GM18526 (cell line): ENCODE data around the gene MLEC.

Experiments used
- POLR2A ChIP-seq: IDR thresholded peaks from 3 replicates; pipeline ENCODE4 v1.6.1; 2011; ENCODE audit not compliant: insufficient read length; ENCODE audit errors: extremely low read depth

Gene MLEC

DNA sequence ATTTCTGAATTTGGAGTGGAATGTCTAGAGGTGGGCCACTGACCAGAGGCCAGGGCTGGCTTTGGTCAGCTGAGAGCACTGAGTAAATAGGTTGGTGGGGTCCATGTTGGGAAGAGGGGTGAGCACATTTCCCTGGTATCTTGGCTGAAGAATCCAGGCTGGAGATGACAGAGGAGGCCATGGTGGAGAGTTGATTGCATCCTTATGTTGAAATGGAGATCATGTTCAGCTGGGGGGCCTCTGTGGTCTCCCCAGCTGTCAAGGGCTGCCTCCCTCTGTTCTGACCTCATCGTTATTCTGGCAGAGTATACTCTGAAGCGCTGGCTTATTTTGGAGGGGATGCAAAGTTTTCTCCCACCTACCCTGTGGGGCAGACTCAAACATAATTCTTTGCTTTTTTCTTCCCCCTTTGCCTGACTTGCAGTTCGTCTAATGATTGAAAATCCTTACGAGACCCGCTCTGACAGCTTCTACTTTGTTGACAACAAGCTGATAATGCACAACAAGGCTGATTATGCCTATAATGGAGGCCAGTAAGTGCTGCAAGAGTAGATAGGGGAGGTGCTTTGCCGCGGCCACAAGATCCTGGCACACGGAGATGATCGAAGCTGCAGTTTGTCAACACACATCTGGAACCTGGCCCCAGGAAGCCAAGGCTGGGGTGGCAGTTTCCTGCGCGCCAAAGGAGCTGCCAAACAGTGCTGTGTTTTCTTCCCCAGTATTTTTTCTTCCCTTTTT is 32.7 kb downstream of the MLEC start:
- TF ChIP-seq POLR2A = no peak

DNA sequence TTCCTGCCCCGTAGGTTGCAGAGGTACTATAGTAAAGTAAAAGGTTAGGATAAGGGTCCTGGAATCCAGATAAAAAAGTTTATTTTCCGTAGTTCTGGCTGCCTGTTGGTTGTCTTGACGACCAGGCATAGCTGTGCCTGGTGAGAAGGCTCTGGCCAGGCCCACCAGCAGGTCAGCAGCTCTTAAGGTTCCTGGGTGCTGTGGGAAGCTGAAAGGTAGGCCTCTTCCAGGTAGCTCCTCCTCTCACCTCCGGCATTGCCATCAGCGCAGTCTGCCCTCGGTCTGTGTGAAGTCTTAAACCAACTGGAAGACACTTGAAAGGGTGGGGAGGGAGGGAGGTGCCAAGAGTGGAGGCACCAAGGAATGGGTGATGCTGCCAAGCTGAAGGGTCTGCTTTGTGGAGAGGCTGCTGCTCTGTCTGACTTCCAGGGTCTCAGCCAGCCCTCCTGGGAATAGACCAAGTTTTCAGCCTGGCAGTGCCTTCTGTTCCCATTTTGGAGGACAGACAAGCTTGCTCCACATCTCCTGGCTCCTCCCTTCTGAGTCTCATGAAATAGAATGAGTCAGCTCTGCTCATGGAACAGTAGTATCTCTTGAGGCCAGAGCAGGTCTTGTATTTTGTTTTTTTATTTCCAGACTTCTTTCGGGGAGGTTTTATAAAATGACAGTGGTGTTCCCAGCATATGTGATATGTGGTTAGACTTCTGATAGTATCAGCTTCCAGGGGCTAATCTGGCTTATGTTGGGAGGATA is 33.5 kb downstream of the MLEC start:
- TF ChIP-seq POLR2A = no peak

DNA sequence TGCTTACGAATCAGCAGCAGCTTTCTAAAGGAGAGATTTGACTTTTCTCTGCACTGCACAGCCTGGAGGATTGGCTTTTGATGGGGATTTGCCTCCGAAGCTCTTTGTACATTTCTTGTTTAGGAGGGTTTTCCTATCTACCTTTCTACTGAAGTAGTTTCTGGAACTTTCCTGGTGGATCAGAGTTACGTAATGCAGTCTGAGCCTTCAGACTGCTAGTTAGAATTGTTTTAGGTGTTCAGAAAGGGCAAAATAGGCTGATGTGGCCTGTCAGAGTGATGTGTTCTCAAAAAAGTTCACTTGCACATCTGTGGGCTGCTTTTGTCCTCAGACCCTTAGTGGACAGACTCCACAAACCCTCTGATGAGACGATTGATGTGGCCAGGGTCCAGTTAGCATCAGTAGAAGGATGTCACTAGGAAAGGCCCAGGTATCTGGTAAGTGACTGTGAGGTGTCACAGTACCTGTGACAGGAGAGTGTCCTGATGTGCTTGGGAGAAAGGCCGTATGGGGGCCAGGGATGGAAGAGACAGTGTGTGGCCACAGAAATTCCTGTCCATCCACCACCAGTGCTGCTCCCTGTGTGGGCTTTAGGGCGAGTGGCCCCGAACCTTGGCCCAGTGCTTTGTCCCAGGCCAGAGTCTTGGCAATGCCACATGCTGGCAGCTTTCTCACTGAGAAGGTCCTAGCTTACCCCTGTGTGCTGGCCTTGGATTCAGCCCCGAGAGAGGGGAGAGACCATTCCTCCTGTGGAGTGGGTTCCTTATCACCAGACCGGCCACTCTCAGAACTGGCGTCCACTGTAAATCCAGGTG is 34.2 kb downstream of the MLEC start:
- TF ChIP-seq POLR2A = no peak

DNA sequence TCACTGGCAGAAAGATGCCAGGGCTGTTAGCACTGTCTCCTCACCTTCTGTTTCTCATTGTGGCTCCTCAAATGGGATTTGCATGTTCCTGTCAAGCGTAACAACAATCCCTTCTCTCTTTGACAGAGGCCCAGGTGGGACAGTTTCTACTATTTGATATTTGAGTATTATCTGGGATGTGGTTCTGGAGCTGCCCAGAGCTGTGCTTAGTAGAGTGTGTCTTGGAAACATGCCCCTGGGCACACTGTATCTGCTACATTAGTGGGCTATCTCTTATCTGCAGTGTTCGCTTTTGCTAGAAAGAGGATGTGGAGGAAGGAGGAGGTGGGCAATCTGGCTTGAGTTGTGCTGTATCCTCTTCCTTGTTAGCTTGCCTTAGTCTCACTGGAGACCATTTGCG is 34.9 kb downstream of the MLEC start:
- no peak for TF ChIP-seq POLR2A

DNA sequence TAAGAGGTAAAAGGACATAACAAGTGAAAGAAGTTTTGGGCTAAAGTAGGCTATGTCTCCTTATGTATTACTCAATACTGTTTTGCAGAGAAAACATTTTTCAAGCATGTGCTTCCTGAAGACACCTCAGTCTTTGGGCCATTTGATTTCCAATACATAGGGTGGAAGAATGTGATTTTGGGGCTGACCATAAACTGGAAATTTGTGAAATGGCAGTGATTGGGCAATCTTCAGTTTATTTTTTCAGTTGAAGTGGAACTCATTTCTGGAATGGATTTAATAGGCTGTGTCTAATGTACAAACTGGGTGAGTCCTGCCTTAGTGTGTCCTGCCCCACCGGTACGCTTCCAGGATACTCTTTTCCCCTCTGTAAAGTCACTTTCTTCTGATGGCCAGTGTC is 35.8 kb downstream of the MLEC start:
- TF ChIP-seq POLR2A = no peak

DNA sequence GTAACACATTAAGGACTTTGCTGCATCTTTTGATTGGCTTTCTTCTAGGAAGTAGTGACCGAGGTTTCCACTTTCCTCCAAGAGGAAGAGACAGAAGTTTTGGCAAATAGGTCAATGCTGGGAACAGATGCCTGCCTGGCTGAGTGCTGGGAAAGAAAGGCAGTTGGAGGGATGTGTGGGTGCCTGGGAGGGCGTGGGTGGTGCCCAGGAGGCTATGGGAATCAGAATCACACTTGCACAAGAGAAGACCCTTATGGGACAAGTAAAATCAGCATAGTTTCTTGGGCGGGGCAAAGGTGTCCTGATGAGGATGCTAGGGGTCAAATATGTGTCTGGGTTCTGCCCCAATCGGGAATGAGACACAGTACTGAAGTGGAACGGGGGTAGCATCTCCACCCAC is 37.8 kb downstream of the MLEC start:
- no peak for TF ChIP-seq POLR2A

DNA sequence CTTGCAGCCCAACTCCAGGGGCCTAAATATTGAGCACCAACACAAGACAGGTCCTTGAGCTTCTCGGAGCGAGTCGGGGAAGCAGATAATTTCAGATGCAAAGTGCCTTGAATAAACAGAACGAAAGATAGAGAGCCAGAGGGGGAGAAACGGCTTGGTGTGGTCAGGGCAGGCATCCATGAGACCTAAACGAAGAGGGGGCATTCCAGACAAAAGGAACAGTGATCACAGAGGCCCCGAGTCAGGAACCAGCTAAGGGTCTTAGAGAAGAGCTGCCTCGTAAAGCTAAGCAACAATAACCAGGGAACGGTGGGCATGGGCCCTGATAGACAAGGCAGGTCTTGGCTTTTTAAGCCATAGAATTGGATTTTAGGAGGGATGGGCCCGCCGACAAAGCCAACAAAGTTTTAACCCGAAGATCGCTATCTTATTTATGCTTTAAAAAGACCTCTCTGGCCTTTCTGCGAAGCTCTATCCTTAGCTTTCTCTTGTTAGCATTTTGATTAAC is 38.3 kb downstream of the MLEC start:
- no peak for TF ChIP-seq POLR2A

DNA sequence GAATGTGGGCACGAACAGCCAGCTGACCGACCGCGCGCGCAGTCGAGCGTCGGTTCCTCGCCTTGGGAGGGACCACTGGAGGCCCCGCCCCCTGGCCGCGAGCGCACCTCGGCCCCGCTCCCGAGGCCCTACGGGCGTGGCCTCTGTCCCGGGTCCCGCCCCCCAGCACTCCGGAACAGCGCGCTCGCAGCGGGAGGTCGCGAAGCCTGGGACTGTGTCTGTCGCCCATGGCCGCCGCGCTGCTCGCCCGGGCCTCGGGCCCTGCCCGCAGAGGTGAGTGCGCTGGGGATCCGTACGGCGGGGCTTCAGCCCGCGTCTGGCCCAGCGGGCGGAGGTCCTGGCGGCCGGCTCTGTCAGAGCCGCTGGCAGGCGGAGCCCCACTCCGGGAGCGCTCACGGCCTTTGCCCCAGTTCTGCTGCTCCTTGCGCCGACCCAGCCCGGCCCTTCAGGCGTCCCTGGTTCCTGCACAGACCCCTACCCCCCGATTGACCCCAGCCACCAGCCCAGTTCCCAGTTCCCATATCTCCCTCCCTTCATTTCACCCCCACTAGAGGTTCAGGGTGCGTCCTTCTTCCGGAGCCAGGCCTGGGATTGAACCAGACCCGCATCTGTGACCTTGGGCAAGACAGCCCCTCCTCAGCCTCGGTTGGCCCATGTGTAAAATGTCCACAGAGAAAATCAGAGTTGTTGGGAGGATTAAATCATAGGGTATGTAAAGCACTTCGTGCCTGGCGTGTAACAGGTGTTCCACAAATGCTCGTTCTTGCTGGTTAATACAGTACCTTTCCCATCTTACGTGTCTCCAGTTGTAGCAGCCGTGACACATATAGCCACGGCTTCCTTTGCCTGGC is 38.9 kb downstream of the MLEC start, which contains the start of gene ACADS:
Gene ACADS, plus strand, starts transcription at position 168 of the 851 bp plus-strand sequence. Its CDS starts 60 bp downstream, at position 228.
- peak; percentile 75 for TF ChIP-seq POLR2A

DNA sequence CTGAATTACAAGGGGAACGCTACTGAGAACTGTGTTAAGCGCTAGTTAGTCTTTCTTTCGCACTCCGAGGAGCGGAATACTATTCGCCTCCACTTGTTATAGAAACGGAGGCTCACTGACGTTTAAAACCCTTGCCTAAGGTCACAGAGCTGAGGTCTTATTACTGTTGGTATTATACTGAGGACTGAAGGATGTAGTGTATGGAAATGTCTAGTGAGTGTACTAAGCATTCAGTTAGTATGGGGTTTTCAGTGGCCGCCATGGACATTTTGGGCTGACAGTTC is 39.5 kb downstream of the MLEC start:
- TF ChIP-seq POLR2A = no peak

DNA sequence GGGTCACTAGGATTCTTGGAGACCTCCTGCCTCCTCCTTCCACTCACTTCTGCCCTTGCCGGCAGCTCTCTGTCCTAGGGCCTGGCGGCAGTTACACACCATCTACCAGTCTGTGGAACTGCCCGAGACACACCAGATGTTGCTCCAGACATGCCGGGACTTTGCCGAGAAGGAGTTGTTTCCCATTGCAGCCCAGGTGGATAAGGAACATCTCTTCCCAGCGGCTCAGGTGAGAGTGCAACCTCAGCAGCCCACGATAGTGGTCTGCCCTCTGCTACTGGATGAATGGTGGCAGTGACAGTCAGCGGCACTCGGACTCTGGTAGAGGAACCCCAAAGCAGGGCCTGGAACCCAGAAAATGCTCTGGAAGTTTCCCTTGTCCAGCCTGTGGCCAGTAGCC is 40.0 kb downstream of the MLEC start:
- no peak for TF ChIP-seq POLR2A

DNA sequence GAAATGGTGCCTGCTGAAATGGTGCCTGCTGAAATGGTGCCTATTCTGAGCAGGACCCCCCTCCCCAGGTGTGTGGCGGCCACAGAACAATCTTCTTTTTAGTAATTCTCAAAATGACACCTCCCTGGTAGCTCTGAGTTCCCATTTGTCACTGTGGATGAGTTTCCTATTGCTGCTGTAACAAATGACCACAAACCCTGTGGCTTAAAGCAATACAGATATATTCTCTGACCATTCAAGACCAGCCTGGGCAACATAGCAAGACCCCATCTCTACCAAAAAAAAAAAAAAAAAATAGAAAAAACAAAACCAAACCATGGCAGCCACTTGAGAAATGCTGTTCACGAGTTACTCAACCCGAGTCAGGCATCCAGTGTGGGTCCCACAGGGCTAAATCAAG is 46.6 kb downstream of the MLEC start:
- no peak for TF ChIP-seq POLR2A

DNA sequence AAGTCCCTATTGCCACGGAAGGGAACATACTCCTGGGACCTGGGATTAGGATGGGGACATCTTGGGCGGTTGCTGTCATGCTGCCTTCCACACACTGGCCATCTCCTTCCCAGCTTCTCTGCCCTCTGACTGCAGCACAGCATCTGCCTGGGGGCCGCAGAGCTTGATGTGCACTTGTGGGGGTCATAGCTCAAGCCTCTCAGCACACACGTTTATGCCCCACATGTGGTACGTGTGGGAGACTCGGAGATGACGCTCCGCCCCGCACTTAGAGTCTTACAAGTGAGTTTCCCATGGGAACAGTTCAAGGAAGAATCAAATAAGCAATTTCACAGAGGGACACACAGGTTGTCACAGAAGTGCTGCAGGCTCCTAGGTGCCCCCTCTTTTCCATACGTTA is 47.3 kb downstream of the MLEC start:
- TF ChIP-seq POLR2A = no peak

DNA sequence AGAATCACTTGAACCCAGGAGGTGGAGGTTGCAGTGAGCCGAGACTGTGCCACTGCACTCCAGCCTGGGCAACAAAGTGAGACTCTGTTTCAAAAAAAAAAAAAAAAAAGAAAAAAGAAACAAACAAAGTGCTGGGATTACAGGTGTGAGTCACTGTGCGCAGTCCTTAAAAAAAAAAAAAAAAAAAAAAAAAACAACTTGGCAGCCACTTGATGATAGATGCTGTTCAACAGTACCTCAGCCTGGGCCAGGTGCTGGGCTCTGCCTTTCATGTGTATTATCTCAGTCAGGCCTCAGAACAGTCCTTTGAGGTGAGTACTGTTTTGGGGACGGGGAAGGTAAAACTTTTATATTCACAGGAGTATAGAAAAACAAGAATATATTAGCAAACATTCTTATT is 48.2 kb downstream of the MLEC start:
- TF ChIP-seq POLR2A = no peak

DNA sequence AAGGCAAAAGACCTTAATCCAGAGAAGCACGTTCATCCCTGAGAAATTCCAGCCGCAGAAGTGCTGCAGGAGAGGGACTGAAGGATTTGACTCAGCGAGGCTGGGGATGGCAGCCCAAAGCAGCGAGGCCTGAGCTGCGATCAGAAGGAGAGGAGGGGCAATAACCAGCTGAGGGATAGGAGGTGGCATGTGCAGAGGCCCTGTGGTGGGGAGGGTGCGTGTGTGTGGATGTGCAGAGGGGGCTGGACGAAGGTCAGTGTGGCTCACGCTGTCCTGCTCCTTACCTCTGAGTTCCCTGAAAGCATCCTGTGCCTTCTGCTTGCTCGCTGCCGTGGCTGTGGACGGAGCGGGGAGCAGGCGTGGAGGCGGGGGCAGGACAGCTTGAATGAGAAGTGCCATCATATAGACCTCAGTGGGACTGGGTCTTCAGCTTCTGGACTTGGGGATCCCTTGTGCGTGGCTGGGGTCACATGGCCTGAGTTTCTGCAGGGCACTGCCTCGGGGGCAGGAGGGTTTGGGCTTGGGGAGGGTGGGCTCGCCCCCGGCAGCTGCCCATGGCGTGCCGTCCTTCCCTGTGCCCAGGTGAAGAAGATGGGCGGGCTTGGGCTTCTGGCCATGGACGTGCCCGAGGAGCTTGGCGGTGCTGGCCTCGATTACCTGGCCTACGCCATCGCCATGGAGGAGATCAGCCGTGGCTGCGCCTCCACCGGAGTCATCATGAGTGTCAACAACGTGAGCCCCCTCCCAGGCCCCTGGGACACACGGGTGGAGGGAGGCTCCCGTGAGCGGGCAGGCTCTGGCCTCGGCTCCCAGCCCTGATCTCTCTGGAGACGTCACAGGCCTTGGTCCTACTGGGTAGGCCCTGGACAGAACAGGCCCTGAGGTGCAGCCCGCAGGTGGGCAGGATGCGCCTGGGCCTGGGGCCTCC is 49.7 kb downstream of the MLEC start:
- no peak for TF ChIP-seq POLR2A
